Stimulated activated CD8-positive, alpha-beta memory T cell treated with anti-CD3 and anti-CD28 coated beads, Interleukin-12 subunit alpha, Interleukin-12 subunit beta, amount 100 ng/mL, for 1 hour (primary cell): ENCODE measurements around the gene BOK.
"Not testable (repeated sequence)": the region's sequence is repeated elsewhere in the genome, so short reads cannot be mapped to it uniquely, and the experiment has no call there.

Experiments
- DNase-seq: peaks from one replicate; pipeline ENCODE4 v3.0.0-alpha.2; 2020; ENCODE audit warnings: low read depth

BOK gene

DNA sequence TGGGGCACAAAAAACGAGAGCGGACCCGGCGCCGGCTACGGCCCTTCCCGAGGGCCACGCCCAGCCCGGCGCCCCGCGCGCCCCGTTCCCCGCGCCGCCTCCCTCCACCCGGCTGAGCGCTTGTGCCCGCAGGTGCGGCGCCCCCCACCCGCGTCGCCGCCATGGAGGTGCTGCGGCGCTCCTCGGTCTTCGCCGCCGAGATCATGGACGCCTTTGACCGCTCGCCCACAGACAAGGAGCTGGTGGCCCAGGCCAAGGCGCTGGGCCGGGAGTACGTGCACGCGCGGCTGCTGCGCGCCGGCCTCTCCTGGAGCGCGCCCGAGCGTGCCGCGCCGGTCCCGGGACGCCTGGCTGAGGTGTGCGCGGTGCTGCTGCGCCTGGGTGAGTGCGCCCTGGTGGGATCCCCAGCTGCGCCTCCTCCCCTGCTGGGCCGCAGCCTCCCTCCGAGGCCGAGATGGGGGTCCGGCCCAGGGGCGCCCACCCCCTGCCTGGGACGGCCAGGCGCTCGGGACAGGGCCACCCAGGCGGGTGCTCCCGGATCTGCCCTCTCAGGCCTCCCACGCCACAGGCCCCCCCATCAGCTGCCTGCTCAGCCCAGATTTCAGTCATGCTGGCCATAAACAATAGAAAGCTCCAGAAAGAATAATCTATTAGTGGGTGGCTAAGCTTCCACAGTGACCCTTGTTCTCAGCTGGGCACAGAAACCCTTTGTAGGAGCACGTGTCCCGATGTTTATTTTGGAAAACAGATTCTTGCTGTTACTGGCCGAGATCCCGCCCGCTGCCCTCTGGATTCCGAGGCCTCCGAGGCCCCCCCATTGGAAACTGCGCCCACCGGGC lies 997 bp downstream of the BOK start:
- DNase-seq: no peak

GRCh38 chr2:241560162-241560882 lies 1.8 kb downstream of the BOK start:
- DNase-seq: no peak

GRCh38 chr2:241560883-241561474 lies 2.4 kb downstream of the BOK start:
- DNase-seq: no peak

- no peak for DNase-seq
Observed at GRCh38 chr2:241561832-241562231, 3.3 kb downstream of the BOK start.

DNA sequence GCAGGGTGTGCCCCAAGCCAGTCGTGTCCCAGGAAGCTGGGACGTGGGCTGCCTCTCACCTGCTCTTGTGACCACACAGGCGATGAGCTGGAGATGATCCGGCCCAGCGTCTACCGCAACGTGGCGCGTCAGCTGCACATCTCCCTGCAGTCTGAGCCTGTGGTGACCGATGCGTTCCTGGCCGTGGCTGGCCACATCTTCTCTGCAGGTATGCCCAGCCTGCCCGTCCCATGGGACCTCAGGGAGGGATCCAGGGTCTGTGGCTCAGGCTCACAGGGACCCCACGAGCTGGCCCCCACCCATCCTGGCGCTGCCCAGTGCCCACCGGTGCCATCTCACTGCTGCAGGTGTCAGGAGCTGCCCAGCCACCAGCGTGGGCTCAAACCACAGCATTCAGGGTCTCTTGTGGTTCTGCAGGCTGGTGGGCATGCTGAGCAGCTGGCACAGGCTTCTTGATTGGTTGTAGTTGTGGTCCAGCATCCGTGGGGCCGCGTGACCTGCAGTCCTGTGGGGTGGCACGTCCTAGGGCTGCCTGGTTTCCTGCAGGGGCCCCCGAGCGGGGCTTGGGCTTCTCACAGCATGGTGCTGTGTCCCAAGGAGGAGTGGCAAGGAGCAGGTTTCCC lies 3.8 kb downstream of the BOK start:
- DNase-seq: no peak

- no peak for DNase-seq
Observed at GRCh38 chr2:241563031-241563507, 4.5 kb downstream of the BOK start.

GRCh38 chr2:241563571-241563980 lies 5.0 kb downstream of the BOK start:
- DNase-seq: no peak

DNA sequence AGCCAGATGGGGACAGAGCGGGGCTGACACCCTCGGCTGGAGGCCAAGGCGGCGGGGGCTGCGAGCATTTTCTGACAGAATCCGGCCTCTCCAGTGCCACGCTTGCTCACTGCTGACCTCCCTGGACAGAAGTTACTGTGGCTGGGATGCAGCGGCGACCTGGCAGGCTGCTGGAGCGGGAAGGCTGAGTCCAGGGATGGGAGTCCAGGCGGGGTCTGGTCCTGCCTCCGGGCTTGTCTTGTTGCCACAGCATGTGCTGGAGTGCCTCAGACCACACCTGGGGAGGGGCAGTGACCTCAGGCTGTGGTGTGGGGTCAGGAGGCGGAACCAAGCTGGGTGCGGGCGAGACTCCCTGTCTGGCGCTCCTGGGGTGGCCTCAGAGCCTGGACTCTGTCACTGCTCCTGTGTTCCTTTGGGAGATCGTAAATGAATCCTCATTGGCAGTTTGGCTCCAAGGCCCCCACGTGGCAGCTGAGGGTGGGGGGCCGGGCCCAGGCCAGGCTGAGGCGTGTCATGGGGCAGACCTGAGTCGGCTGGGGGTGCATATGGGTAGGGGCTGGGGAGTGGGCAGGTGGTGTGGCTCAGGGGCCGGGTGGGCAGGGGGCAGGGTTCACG lies 5.5 kb downstream of the BOK start:
- DNase-seq: no peak

- DNase-seq: no peak
Observed at GRCh38 chr2:241564596-241565410, 6.3 kb downstream of the BOK start.

- no peak for DNase-seq
Observed at GRCh38 chr2:241565411-241565810, 6.9 kb downstream of the BOK start.

GRCh38 chr2:241566021-241566420 lies 7.5 kb downstream of the BOK start:
- DNase-seq: not testable (repeated sequence)

DNA sequence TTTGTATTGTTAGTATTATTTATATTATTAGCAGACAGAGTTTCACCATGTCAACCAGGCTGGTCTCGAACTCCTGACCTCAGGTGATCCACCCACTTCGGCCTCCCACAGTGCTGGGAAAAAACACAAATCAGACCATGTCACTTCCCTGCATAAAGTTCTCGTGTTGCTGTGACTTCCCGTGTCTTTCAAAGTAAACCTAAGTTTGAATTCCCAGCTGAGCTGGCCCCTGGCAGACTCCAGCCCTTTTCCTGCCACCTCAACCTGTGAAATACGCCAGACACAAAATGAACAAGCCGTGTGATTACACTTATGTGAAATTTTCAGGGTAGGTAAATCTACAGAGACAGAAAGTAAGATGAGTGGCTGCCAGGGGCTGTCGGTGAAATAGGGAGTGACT lies 7.9 kb downstream of the BOK start:
- no peak for DNase-seq

- DNase-seq: not testable (repeated sequence)
Observed at GRCh38 chr2:241567266-241567665, 8.7 kb downstream of the BOK start.

- DNase-seq: no peak
Observed at GRCh38 chr2:241567776-241568175, 9.2 kb downstream of the BOK start.

DNA sequence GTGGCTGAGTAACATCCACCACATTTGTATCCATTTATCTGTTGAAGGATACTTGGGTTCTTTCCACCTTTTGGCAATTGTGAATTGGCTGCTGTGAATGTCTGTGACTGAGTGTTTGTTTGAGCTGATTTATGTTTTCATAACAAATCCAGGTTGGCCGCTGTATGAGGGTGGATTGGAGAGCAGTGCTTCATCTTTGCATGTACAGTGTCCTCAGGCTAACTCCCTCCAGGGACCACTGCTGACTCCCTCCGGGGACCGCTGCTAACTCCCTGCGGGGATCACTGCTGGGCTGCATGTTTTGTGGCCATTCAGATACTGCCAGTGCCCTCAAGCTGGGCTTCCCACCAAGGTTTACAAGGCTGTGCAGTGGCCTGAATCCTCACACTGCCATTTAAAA lies 10.2 kb downstream of the BOK start:
- DNase-seq: no peak

GRCh38 chr2:241569831-241570281 lies 11.3 kb downstream of the BOK start:
- DNase-seq: no peak

DNA sequence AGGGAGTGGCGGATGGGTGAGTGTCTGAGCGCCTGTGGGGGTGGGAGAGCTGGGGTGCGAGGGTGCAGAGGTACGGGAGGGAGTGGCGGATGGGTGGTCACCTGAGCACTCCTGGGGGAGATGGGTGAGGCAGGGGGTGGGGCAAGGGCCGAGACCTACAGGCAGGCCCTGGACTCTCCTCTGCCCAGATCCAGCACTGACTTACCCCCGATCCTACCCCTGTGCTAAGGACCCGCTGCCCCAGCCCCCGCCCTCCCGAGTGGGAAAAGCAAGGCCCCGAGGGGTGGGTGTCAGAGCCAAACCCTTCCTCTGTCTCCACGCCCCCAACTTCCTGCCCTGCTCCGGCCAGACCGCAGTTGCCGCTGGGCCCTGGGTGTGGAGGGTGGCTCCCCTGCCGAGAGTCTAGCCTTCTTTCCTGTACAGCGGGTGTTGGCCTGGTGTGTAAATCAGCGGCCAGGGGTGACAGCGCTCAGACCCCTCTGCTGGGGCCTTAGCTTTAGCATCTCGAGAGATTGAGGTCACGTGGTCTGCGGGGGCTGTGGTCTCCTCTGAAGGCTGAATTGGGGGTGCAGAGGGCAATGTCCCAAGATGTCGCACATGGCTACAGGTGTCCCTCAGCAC lies 12.5 kb downstream of the BOK start:
- no peak for DNase-seq

DNA sequence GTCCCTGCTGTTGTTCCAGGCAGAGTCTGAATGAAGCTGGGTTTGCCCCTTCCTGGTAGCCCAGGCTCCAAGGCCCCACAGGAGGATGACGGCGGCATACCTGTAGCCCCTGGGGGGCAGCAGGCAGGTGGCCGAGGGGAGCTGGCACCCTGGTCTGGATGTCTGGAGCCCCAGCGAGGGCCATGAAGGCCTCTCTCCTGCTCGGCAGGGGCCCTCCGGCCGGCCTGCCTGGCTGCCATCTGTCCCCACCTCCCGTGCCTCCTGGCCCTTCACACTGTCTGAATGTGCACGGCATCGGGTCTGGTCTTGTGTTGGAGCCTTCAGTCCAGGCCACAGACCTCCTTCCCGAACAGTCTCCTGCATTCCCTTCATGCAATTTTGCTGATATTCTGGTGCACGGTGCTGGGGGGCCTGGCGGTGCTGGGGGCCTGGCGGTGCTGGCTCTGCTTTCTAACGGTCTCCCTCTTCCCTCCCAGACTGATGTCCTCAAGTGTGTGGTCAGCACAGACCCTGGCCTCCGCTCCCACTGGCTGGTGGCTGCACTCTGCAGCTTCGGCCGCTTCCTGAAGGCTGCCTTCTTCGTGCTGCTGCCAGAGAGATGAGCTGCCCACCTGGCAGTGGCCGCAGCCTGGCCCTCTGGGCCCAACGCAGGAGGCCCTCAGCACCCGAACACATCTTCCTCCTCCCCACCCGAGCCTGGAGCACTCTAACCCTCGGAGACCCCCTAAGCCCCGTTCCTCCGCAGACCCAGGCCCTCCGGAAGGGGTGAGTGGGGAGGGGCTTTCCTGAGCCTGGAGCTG lies 13.5 kb downstream of the BOK start:
- DNase-seq: no peak

- not testable (repeated sequence) for DNase-seq
Observed at GRCh38 chr2:241572915-241573651, 14.5 kb downstream of the BOK start.
